ENCODE measurements around the gene ZNF423.

The ZNF423 gene

DNA sequence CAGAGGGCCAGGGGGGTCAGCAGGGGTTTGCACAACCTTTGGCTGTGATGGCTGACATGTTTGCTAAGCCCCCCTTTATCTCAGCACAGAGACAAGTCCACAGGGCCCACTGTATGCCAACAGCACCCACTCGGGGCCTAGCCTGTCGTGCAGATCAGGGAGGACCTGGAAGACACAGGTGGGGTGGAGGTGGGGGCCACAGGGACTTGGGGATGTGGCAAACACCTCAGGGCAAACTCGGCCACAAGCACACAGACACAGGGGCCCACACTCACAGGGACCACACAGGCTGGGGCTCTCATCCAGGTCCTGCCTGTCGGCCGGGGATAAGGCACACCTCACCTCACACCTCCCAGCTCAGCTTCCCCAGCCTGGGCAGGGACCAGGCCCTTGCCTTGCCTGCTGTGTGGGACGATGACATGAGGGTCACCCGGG lies 394.4 kb downstream of the ZNF423 start:
- no peak overlapping the region for H3K4me3 ChIP-seq (ENCODE audit: low read length in 2 of 2)
- no peak overlapping the region for H3K27ac ChIP-seq (ENCODE audit: low read depth in 2 of 2, low read length in 2 of 2)
- peaks cover 3 to 5% of the 10 kb centered on the region in 2 donors for H3K4me1 ChIP-seq (ENCODE audit: control insufficient read depth in 2 of 2, insufficient read depth in 2 of 2, low read length in 2 of 2)
- no peaks in the 10 kb centered on the region for H3K36me3 ChIP-seq (ENCODE audit: control insufficient read depth in 2 of 2, insufficient read depth in 2 of 2, low read length in 2 of 2)
- no peak overlapping the region for H3K9ac ChIP-seq (ENCODE audit: low read depth in 1 of 2, low read length in 2 of 2)
- peaks cover 3 to 6% of the 10 kb centered on the region in 2 donors for H3K27me3 ChIP-seq (ENCODE audit: control insufficient read depth in 2 of 2, insufficient read depth in 2 of 2, low read length in 2 of 2)
- no peaks in the 10 kb centered on the region for H3K9me3 ChIP-seq (ENCODE audit: control insufficient read depth in 2 of 2, low read length in 2 of 2)

DNA sequence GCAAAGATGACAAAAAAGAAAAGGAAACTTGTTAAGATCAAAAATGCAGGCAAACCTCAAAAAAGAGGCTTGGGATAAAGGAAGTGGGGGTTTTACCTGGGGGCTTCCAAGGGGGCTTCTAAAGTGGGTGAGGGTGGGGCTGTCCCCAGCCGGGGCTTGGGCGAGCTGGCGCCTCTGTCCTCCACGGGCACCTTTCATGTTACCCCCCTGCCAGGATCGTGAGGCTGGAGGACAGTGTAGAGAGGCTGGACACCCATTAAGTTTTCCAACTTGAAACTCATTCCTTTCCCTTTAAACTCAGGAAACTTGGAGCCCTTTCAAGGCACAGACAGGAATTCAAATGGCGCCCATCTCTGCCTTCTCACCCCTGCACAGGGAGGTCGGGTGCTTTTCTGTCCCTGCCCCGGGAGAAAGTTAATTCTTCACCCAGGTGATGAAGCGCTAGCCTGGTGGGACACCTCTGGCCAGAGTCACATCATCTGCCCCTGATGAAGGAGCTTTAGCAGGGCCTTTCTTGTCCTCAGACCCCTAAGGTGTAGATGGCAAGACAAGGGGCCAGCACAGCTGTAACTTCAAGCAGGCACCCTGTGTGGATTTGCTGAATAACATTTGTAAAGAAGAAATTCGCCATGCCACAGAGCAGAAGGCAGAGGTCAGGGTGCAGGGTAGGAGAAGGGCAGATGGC lies 395.0 kb downstream of the ZNF423 start:
- Histone ChIP-seq H3K27me3 (ENCODE audit: control insufficient read depth in 2 of 2, insufficient read depth in 2 of 2, low read length in 2 of 2) (peaks cover 3 to 4% of the 10 kb centered on the region in 2 donors), H3K36me3 (ENCODE audit: control insufficient read depth in 2 of 2, insufficient read depth in 2 of 2, low read length in 2 of 2) (no peaks in the 10 kb centered on the region), H3K9ac (ENCODE audit: low read depth in 1 of 2, low read length in 2 of 2) (no peak overlapping the region), H3K4me1 (ENCODE audit: control insufficient read depth in 2 of 2, insufficient read depth in 2 of 2, low read length in 2 of 2) (peaks cover 3 to 5% of the 10 kb centered on the region in 2 donors), H3K4me3 (ENCODE audit: low read length in 2 of 2) (no peak overlapping the region), H3K9me3 (ENCODE audit: control insufficient read depth in 2 of 2, low read length in 2 of 2) (no peaks in the 10 kb centered on the region), H3K27ac (ENCODE audit: low read depth in 2 of 2, low read length in 2 of 2) (no peak overlapping the region)

DNA sequence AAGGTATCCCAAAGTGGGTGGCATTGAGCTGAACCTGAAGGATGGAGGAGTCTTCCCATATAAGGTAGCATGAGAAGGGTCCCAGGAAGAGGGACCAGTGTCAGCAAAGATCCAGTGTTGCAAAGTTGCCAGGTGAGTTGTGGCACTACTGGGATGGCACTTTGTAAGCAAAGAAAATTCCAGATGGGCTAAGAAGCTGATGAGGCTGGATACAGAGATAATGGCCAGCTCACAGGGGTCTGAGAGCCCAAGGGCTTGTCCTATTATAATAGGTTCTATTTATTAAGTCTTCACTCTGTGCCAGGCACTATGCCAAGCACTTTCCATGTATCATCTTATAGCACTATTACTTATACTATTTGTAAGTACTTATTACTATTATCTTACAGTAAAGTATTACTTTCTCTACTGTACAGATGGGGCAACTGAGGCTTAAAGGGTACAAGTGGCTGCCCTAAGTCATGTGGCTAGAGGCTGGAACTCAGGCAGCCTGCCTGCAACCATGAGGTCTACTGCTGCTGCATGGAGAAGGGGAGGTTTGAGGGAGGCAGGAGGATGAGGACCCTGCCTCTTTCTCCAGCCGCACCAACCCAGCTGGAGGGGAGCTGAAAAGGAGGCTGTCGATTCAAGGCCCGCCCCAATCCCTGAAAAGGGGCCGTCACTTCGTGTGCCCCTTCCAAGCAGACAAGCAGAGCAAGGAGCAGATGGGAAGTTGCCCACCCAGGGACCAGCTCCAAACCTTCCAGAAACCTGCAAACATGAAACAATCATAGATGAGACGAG lies 395.8 kb downstream of the ZNF423 start:
- H3K27ac ChIP-seq (ENCODE audit: low read depth in 2 of 2, low read length in 2 of 2): no peak overlapping the region
- no peaks in the 10 kb centered on the region for H3K36me3 ChIP-seq (ENCODE audit: control insufficient read depth in 2 of 2, insufficient read depth in 2 of 2, low read length in 2 of 2)
- H3K27me3 ChIP-seq (ENCODE audit: control insufficient read depth in 2 of 2, insufficient read depth in 2 of 2, low read length in 2 of 2): peaks cover 3 to 4% of the 10 kb centered on the region in 2 donors
- no peaks in the 10 kb centered on the region for H3K9me3 ChIP-seq (ENCODE audit: control insufficient read depth in 2 of 2, low read length in 2 of 2)
- no peak overlapping the region for H3K4me3 ChIP-seq (ENCODE audit: low read length in 2 of 2)
- H3K4me1 ChIP-seq (ENCODE audit: control insufficient read depth in 2 of 2, insufficient read depth in 2 of 2, low read length in 2 of 2): peaks cover 3 to 5% of the 10 kb centered on the region in 2 donors
- H3K9ac ChIP-seq (ENCODE audit: low read depth in 1 of 2, low read length in 2 of 2): no peak overlapping the region

DNA sequence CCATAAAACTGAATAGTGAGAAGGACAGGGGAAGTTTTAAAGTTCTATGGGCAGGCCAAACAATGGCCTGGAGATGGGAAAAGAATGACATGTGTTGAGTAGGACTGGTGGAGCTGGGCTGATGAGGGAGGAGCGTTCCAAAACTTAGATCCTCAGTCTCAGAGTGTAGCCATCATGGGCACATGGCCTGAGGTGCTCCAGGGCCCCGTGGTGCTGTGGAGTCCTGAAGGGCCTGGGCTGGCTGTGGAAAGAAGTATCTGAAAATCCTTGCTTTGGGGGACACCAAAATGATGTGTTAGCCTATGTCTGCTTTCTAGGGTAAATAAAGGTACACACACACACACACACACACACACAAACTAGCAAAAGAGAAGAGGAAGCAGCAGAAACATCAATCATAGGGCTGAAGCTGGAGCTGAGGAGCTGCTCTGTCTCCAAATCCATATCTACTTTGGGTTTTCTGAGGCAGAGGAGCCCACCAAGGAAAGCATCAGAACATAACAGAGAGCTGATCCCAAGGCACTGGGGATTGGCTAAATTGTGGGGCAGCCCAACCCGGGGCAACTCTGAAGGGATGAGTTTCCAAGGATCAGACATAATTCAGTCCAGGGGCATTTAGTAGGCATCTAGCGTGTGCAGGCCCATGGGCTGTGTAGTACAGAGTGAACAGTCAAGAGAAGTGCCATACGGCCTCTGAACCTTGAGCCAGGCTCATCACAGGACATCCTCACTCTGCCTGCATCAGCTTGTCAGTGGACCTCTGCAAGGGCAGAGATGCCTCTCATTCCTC lies 397.1 kb downstream of the ZNF423 start:
- Histone ChIP-seq H3K36me3 (ENCODE audit: control insufficient read depth in 2 of 2, insufficient read depth in 2 of 2, low read length in 2 of 2) (no peaks in the 10 kb centered on the region), H3K4me3 (ENCODE audit: low read length in 2 of 2) (no peak overlapping the region), H3K27me3 (ENCODE audit: control insufficient read depth in 2 of 2, insufficient read depth in 2 of 2, low read length in 2 of 2) (no peaks in the 10 kb centered on the region), H3K9ac (ENCODE audit: low read depth in 1 of 2, low read length in 2 of 2) (no peak overlapping the region), H3K27ac (ENCODE audit: low read depth in 2 of 2, low read length in 2 of 2) (no peak overlapping the region), H3K4me1 (ENCODE audit: control insufficient read depth in 2 of 2, insufficient read depth in 2 of 2, low read length in 2 of 2) (peaks cover 0 to 5% of the 10 kb centered on the region in 2 donors), H3K9me3 (ENCODE audit: control insufficient read depth in 2 of 2, low read length in 2 of 2) (no peaks in the 10 kb centered on the region)

DNA sequence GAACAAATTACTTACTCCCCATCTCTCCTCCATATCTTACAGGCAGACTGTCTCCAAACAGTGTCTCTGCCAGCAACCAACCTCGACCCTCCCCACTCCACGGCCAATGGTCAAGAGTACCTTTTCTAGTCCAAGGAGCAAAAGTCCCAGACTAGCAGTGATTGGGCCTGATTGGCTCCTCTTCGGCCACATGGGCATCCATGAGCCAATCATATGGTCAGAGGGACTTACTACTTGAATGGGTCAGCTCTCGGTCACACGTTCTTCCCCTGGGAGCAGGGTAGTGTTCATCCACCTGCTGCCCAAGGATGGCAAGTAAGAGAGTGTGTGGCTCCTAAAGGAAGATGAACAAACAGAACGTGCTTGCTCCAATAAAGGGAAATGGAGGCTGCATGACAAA lies 397.7 kb downstream of the ZNF423 start:
- H3K4me1 ChIP-seq (ENCODE audit: control insufficient read depth in 2 of 2, insufficient read depth in 2 of 2, low read length in 2 of 2): peaks cover 0 to 5% of the 10 kb centered on the region in 2 donors
- no peak overlapping the region for H3K9ac ChIP-seq (ENCODE audit: low read depth in 1 of 2, low read length in 2 of 2)
- no peaks in the 10 kb centered on the region for H3K36me3 ChIP-seq (ENCODE audit: control insufficient read depth in 2 of 2, insufficient read depth in 2 of 2, low read length in 2 of 2)
- no peaks in the 10 kb centered on the region for H3K27me3 ChIP-seq (ENCODE audit: control insufficient read depth in 2 of 2, insufficient read depth in 2 of 2, low read length in 2 of 2)
- H3K4me3 ChIP-seq (ENCODE audit: low read length in 2 of 2): no peak overlapping the region
- no peak overlapping the region for H3K27ac ChIP-seq (ENCODE audit: low read depth in 2 of 2, low read length in 2 of 2)
- no peaks in the 10 kb centered on the region for H3K9me3 ChIP-seq (ENCODE audit: control insufficient read depth in 2 of 2, low read length in 2 of 2)

DNA sequence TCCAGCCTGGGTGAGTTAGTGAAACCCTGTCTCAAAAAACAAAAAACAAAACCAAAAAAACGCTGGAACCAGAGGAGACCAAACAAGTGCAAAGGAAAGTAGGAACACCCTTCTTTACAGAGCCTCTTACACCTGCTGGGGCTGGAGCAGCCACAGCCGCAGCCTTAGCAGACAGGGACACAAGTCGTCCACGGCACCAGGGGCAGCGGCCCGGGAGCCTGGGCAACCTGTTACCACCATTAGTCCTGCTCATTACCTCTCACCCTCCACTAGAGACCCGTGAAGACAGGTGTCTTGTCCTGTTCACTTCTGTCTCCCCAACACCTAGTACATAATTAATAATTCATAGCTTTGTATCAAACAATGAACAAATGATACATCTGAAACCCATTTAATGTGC lies 398.7 kb downstream of the ZNF423 start:
- H3K9ac ChIP-seq (ENCODE audit: low read depth in 1 of 2, low read length in 2 of 2): no peak overlapping the region
- no peak overlapping the region for H3K27ac ChIP-seq (ENCODE audit: low read depth in 2 of 2, low read length in 2 of 2)
- H3K27me3 ChIP-seq (ENCODE audit: control insufficient read depth in 2 of 2, insufficient read depth in 2 of 2, low read length in 2 of 2): no peaks in the 10 kb centered on the region
- H3K36me3 ChIP-seq (ENCODE audit: control insufficient read depth in 2 of 2, insufficient read depth in 2 of 2, low read length in 2 of 2): no peaks in the 10 kb centered on the region
- H3K4me3 ChIP-seq (ENCODE audit: low read length in 2 of 2): no peak overlapping the region
- H3K9me3 ChIP-seq (ENCODE audit: control insufficient read depth in 2 of 2, low read length in 2 of 2): no peaks in the 10 kb centered on the region
- no peaks in the 10 kb centered on the region for H3K4me1 ChIP-seq (ENCODE audit: control insufficient read depth in 2 of 2, insufficient read depth in 2 of 2, low read length in 2 of 2)

DNA sequence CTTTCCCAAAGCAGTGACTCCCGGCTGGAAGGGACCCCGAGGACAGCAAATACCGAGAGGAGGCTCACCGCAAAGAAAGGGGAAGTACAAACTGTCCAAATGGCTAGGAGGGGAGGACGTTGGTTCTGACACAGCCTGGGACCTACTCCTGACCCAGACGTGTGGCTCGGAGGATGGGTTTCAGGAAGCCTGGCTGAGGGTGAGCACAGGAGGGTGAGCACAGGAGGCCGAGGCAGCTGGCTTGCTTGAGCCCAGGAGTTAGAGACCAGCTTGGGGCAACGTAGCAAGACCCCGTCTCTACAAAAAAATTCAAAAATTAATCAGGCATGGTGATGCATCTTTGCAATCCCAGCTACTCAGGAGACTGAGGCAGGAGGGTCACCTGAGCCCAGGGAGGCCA lies 399.1 kb downstream of the ZNF423 start:
- no peak overlapping the region for H3K27ac ChIP-seq (ENCODE audit: low read depth in 2 of 2, low read length in 2 of 2)
- H3K4me3 ChIP-seq (ENCODE audit: low read length in 2 of 2): no peak overlapping the region
- H3K9ac ChIP-seq (ENCODE audit: low read depth in 1 of 2, low read length in 2 of 2): no peak overlapping the region
- no peaks in the 10 kb centered on the region for H3K36me3 ChIP-seq (ENCODE audit: control insufficient read depth in 2 of 2, insufficient read depth in 2 of 2, low read length in 2 of 2)
- H3K27me3 ChIP-seq (ENCODE audit: control insufficient read depth in 2 of 2, insufficient read depth in 2 of 2, low read length in 2 of 2): no peaks in the 10 kb centered on the region
- H3K9me3 ChIP-seq (ENCODE audit: control insufficient read depth in 2 of 2, low read length in 2 of 2): no peaks in the 10 kb centered on the region
- H3K4me1 ChIP-seq (ENCODE audit: control insufficient read depth in 2 of 2, insufficient read depth in 2 of 2, low read length in 2 of 2): no peaks in the 10 kb centered on the region

DNA sequence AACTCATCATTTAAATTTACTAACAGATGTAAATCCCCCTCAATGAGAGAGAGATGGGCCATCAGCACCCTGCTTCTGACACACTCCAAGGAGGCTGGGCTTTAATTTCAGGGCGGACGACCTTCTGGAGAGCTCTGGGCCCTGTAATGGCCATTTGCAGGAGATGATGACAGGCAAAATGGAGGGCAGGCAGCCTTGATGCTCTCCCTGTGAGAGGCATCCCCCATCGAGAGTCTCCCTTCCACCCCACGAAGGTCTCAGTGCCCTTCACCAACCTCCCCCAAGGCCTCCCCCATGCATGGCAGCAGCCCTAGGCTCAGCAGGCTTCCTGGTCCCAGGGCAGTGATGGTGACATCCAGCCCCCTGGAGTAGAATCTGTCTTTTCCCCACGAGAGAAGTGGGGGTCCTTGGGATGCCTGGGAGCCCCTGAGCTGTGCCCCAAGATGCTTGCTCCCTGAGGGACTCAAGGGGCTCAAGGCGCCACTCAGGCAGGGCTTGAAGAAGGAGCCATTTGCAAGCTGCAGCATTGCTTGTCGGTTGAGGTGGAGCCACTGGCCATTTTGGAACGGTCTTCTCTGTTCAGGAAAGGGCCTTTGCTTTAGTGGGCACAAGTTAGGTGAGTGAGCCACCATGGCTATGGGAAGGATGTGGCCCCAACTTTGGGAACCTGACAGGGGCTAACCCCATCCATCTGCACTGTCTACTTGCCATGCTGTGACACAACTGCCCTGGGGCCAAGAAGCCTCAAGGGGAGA lies 399.7 kb downstream of the ZNF423 start:
- no peaks in the 10 kb centered on the region for H3K9me3 ChIP-seq (ENCODE audit: control insufficient read depth in 2 of 2, low read length in 2 of 2)
- H3K27me3 ChIP-seq (ENCODE audit: control insufficient read depth in 2 of 2, insufficient read depth in 2 of 2, low read length in 2 of 2): peaks cover 2 to 3% of the 10 kb centered on the region in 2 donors
- H3K9ac ChIP-seq (ENCODE audit: low read depth in 1 of 2, low read length in 2 of 2): no peak overlapping the region
- H3K36me3 ChIP-seq (ENCODE audit: control insufficient read depth in 2 of 2, insufficient read depth in 2 of 2, low read length in 2 of 2): no peaks in the 10 kb centered on the region
- H3K27ac ChIP-seq (ENCODE audit: low read depth in 2 of 2, low read length in 2 of 2): no peak overlapping the region
- no peaks in the 10 kb centered on the region for H3K4me1 ChIP-seq (ENCODE audit: control insufficient read depth in 2 of 2, insufficient read depth in 2 of 2, low read length in 2 of 2)
- no peak overlapping the region for H3K4me3 ChIP-seq (ENCODE audit: low read length in 2 of 2)

DNA sequence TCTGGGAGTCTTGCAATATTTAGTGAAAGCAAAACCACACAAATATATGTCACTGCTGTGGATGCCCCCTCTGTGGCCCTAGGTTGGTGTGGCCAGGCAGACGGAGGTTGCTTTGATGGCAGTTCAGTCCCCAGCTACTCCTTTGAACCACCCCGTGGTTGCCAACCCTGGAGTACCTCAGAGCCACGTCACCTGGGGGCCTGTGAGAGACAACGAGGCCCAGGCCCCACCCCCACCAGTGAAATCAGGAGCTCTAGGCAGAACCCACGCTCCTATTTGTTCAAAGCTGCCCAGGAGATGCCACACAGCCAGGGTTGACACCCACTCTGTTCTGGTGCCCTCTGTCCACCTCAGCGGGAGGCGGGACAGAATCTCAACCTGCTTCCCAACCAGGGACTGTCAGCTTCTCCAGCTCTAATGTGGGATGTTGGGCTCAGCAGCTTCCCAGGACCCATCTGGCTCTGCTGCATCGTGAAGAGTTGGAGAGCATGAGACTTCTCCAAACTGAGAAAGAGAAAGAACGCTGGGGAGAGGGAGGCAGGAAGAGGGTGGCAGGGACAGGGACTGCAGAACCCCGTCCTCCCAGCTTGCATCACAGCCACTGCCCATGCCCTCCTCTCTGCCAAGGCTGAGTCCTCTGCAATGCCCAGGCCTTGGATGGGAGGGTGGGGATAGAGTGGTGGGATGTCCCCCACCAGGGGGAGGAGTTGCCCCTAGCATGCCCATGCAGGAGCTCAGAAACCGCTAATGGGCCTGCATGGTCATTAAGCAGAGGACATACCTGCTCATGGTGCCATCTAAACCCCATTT lies 400.5 kb downstream of the ZNF423 start:
- Histone ChIP-seq H3K27ac (ENCODE audit: low read depth in 2 of 2, low read length in 2 of 2) (no peak overlapping the region), H3K27me3 (ENCODE audit: control insufficient read depth in 2 of 2, insufficient read depth in 2 of 2, low read length in 2 of 2) (peaks cover 2 to 3% of the 10 kb centered on the region in 2 donors), H3K4me1 (ENCODE audit: control insufficient read depth in 2 of 2, insufficient read depth in 2 of 2, low read length in 2 of 2) (no peaks in the 10 kb centered on the region), H3K9ac (ENCODE audit: low read depth in 1 of 2, low read length in 2 of 2) (no peak overlapping the region), H3K9me3 (ENCODE audit: control insufficient read depth in 2 of 2, low read length in 2 of 2) (no peaks in the 10 kb centered on the region), H3K4me3 (ENCODE audit: low read length in 2 of 2) (no peak overlapping the region), H3K36me3 (ENCODE audit: control insufficient read depth in 2 of 2, insufficient read depth in 2 of 2, low read length in 2 of 2) (no peaks in the 10 kb centered on the region)
